Left ventricle myocardium inferior (tissue), 1 donor: Measurements from ENCODE around the gene ACTG2. TPM values are rescaled to one million over a fixed set of nuclear protein-coding genes. Genes with fewer than 3 reads are reported as not detected.

Experiments
- DNase-seq: peaks from one replicate; pipeline ENCODE4 v3.0.0-alpha.2; 2020
- H3K27ac ChIP-seq: fragments of 200-600 bp; replicated peaks from 2 replicates; pipeline ENCODE4 v1.8.0; 2021
- H3K27me3 ChIP-seq: fragments of 200-600 bp; 2 replicates; pipeline ENCODE4 v1.8.0; 2021; ENCODE audit warnings: low read depth
- H3K36me3 ChIP-seq: fragments of 200-600 bp; 2 replicates; pipeline ENCODE4 v1.8.0; 2021
- H3K4me1 ChIP-seq: fragments of 200-600 bp; 2 replicates; pipeline ENCODE4 v1.8.0; 2021
- H3K4me3 ChIP-seq: fragments of 200-600 bp; 2 replicates; pipeline ENCODE4 v1.8.0; 2021; ENCODE audit warnings: mild to moderate bottlenecking, moderate library complexity
- H3K9me3 ChIP-seq: fragments of 200-600 bp; replicated peaks from 2 replicates; pipeline ENCODE4 v1.8.0; 2021
- intact Hi-C: fragments of 100-400 bp; cut with micrococcal nuclease; formaldehyde crosslinking; loops from one replicate; pipeline ENCODE4 v1.11.0; 2022
- total RNA-seq: library from RNA; stranded (reverse); fragmentation: NEBNext Ultra II Directional; extraction: Animal tissue kit (Norgen Biotek cat#: 25700); gene quantifications from one replicate; pipeline ENCODE4 v1.2.1, GENCODE V29; 2021
- TF ChIP-seq, protein P1 (sequence below): fragments of 200-600 bp; IDR thresholded peaks from 2 replicates; pipeline ENCODE4 v1.8.0; 2021; ENCODE audit warnings: antibody characterized with exemption, mild to moderate bottlenecking, borderline replicate concordance
- donor health status: DM: no; HTN: yes; CAD: no; lungs with severe emphysema.

ACTG2 gene
- total RNA-seq, 1 donor from 2014 or later: 1.6 TPM

DNA sequence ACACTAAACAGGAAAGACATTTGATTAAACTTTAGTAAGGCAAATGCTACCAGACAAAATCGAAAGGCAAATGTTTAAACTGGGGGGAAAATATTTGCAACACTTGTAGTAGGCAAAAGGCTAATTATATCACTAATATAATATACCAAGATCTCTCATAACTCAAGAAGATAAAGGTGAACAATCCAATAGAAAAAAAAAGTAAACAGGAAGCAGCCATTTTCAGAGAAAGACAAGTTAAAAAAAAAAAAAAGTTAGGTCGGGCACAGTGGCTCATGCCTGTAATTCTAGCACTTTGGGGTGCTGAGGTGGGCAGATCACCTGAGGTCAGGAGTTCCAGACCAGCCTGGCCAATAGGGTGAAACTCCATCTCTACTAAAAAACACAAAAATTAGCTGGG, 4.4 kb upstream of the ACTG2 start:
- H3K27me3 ChIP-seq: peaks cover 13% of the 10 kb centered on the region
- intact Hi-C loops: no loop called here
- no peak overlapping the region for H3K4me3 ChIP-seq
- no peaks in the 10 kb centered on the region for H3K4me1 ChIP-seq
- DNase-seq: no peak
- no peaks in the 10 kb centered on the region for H3K9me3 ChIP-seq
- no peaks in the 10 kb centered on the region for H3K36me3 ChIP-seq
- H3K27ac ChIP-seq: no peak overlapping the region
- TF ChIP-seq, protein P1, sequence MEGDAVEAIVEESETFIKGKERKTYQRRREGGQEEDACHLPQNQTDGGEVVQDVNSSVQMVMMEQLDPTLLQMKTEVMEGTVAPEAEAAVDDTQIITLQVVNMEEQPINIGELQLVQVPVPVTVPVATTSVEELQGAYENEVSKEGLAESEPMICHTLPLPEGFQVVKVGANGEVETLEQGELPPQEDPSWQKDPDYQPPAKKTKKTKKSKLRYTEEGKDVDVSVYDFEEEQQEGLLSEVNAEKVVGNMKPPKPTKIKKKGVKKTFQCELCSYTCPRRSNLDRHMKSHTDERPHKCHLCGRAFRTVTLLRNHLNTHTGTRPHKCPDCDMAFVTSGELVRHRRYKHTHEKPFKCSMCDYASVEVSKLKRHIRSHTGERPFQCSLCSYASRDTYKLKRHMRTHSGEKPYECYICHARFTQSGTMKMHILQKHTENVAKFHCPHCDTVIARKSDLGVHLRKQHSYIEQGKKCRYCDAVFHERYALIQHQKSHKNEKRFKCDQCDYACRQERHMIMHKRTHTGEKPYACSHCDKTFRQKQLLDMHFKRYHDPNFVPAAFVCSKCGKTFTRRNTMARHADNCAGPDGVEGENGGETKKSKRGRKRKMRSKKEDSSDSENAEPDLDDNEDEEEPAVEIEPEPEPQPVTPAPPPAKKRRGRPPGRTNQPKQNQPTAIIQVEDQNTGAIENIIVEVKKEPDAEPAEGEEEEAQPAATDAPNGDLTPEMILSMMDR: no peak

DNA sequence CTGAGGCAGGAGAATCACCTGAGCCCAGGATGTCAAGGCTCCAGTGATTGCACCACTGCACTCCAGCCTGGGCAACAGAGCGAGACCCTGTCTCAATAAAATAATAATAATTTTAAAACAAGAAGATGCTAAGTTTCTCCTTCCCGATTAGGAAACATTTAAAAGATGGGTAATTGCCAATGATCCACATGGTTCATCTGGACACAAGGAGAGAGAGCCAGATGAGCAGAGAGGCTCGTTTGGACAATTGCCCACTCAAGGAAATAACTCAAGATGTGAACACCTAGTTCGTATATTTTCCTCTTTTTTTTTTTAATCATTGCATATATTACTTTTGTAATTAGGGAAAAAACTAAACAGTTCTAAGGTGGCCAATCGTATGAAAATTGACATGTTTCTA, 3.6 kb upstream of the ACTG2 start:
- Histone ChIP-seq H3K27me3 (peaks cover 13% of the 10 kb centered on the region), H3K4me3 (no peak overlapping the region), H3K27ac (no peak overlapping the region), H3K9me3 (no peaks in the 10 kb centered on the region), H3K4me1 (no peaks in the 10 kb centered on the region), H3K36me3 (no peaks in the 10 kb centered on the region)
- intact Hi-C loops: no loop called here
- TF ChIP-seq, protein P1: no peak
- DNase-seq: no peak

DNA sequence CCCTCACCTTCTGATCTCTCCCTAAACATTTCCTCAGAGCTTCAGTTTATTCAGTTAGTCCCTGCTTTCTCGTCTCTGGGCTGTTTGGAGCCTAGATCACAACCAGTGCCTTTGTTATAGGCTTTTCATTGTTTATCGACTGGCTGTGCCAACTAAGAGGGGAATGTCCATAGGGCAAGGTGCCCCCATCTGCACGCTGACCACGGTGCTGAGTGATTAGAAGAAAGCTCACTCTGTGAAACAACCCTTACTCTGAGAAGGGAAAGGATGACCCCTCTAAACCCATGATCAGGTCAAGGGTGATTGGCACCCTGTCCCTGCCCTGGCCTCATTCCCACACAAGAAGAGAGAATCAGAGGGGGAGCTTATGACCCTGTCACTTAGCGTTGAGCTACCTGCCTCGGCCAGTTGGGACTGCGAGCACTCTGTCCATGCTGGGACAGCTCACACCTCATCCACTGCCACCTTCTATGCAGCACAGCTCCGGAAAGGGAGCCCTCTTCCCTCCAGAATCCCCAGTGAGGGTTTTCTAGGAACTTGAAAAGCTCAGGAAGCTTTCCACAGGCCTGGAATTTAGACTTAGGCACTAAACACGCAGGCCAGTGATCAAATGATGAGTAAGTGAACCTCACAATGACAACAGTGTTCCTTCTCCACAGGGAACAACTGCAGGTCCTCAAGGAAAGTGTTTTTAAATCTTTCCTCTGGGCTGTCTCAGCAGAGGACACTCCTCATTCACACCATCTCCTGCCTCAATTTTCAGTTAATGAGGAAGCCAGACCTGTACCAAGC, 2.3 kb upstream of the ACTG2 start:
- Histone ChIP-seq H3K27me3 (peaks cover 13% of the 10 kb centered on the region), H3K9me3 (no peaks in the 10 kb centered on the region), H3K4me1 (no peaks in the 10 kb centered on the region), H3K4me3 (no peak overlapping the region), H3K27ac (no peak overlapping the region), H3K36me3 (no peaks in the 10 kb centered on the region)
- TF ChIP-seq, protein P1: no peak
- DNase-seq: no peak
- intact Hi-C loops: no loop called here

DNA sequence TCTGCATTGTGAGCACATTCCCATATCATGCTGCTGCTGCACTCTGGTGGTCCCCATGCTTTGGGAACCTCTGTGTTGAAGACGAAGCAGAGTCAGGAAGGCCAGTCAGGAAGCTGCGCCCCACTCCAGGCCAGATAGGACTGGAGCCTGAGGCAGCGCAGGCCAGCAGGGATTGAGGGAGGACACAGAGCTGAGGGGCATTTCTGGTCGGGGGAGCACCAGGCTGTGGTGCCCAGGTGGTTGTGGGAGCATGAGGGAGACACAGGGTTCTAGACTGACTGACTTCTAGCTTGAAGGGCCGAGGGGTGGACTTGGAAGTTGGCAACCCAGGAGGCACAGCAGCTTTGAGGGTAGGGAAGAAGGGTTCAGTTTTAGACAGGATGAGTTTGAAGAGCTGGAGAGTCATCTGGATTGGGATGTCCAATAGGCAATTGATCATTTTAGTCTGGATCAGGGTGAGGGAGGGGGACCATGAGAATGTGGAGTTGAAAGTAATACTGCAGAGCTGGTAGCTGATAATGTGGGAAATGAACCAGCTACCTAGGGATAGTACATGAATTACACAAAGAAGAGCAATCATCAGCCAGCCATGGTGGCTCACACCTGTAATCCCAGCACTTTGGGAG, 1.4 kb upstream of the ACTG2 start:
- no peaks in the 10 kb centered on the region for H3K9me3 ChIP-seq
- H3K27me3 ChIP-seq: peaks cover 13% of the 10 kb centered on the region
- H3K4me1 ChIP-seq: no peaks in the 10 kb centered on the region
- TF ChIP-seq, protein P1: no peak
- H3K4me3 ChIP-seq: no peak overlapping the region
- H3K36me3 ChIP-seq: no peaks in the 10 kb centered on the region
- no peak for DNase-seq
- intact Hi-C loops: no loop called here
- H3K27ac ChIP-seq: no peak overlapping the region

DNA sequence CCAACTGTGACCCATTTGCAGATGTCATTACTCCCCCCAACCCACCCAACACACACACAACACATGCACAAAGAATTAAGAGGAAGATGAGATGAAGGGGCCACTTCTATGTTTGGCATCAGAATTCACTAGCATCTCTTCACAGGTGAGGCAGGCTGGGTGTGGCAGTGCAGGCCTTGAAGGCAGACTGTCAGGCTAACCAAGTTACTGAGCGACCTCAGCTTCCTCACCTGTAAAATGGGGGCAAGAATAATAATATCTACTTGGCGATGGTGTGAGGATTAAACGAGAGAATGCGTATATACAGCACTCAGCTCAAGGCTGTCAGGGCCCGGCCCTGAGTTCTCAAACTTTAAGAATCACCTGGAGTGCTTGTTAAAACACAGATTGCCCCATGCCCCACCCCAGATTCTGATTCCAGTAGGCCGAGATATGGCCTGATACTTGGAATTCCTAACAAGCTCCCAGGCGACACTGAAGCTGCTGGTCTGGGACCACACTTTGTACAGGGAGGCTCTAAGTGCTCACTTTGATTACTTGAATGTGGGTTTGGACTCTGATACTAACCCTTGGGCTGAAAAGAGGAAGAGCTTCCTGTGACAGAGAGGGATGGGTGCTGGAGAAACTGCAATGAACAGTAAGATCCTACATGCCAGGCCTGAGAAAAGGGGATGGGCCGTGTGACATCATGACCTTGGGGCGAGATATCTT, 1.1 kb downstream of the ACTG2 start:
- TF ChIP-seq, protein P1: no peak
- H3K9me3 ChIP-seq: no peaks in the 10 kb centered on the region
- no peaks in the 10 kb centered on the region for H3K36me3 ChIP-seq
- no peak overlapping the region for H3K4me3 ChIP-seq
- no peaks in the 10 kb centered on the region for H3K4me1 ChIP-seq
- H3K27me3 ChIP-seq: peaks cover 13% of the 10 kb centered on the region
- intact Hi-C loops: no loop called here
- no peak for DNase-seq
- no peak overlapping the region for H3K27ac ChIP-seq
